GM18511 (cell line): ENCODE data around the gene EGFL7.
"Not testable (repeated sequence)": the region's sequence is repeated elsewhere in the genome, so short reads cannot be mapped to it uniquely, and the experiment has no call there.

Experiments
- ATAC-seq: cut with Tn5 transposase; IDR thresholded peaks from one replicate; pipeline ENCODE4 v1.9.1; 2021; ENCODE audit warnings: mild to moderate bottlenecking, moderate library complexity; ENCODE audit not compliant: unreplicated experiment

The EGFL7 gene

GRCh38 chr9:136696502-136696901 is 33.8 kb downstream of the EGFL7 start:
- no peak for ATAC-seq

GRCh38 chr9:136697146-136697820 is 34.6 kb downstream of the EGFL7 start:
- ATAC-seq: no peak

- no peak for ATAC-seq
These were observed 35.3 kb downstream of the EGFL7 start for GRCh38 chr9:136697821-136698526.

DNA sequence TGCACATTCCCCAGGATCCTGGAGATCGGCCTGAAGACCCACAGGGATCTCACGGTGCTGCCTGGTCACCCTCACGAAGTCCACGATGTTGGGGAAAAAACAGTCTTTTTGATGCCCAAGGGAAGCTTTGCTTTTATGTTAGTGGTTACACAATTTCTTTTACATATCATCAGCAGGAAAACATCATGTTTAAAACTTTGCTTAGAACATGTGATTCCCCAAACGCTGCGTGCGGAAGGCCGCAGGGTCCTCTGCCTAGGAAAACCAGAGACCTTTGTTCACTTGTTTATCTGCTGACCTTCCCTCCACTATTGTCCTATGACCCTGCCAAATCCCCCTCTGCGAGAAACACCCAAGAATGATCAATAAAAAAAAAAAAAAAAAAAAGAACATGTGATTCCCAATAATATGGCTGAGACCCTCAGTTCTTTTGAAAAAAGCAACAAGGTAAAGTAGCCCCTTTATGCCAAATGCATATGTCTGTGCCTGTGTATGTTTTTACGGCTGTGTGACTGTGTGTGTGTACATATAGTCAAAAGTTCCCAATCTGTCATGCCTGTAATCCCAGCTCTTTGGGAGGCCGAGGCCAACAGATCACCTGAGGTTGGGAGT is 36.0 kb downstream of the EGFL7 start:
- ATAC-seq: no peak

- ATAC-seq: no peak
These were observed 37.6 kb downstream of the EGFL7 start for GRCh38 chr9:136700304-136700703.

GRCh38 chr9:136700959-136701667 is 38.4 kb downstream of the EGFL7 start:
- peak; percentile 73 for ATAC-seq

- ATAC-seq: peak; percentile 15
These were observed 38.9 kb downstream of the EGFL7 start for GRCh38 chr9:136701668-136702053.

GRCh38 chr9:136703276-136703860 is 40.7 kb downstream of the EGFL7 start:
- ATAC-seq: no peak

GRCh38 chr9:136704741-136705140 is 42.0 kb downstream of the EGFL7 start:
- ATAC-seq: not testable (repeated sequence)

DNA sequence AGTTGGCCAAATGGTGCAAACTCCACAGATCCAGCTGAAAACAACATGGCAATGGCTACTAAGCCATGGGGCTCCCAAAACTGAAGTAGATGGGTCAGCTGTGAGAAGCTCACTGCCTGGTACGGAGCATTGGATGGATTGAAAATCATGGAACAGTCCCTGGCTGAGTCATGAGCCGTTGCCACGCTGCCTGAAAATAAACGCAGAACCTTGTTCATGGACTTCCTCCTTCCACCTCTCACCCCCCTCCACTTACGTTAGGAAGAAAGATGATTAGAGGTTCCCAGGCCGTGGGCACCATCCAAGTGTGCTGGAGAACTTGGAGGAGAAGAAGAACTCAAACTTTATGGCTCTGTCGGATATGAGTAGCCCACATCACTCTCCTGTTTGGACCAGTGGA is 42.8 kb downstream of the EGFL7 start:
- no peak for ATAC-seq

- ATAC-seq: no peak
These were observed 44.3 kb downstream of the EGFL7 start for GRCh38 chr9:136707011-136707410.

DNA sequence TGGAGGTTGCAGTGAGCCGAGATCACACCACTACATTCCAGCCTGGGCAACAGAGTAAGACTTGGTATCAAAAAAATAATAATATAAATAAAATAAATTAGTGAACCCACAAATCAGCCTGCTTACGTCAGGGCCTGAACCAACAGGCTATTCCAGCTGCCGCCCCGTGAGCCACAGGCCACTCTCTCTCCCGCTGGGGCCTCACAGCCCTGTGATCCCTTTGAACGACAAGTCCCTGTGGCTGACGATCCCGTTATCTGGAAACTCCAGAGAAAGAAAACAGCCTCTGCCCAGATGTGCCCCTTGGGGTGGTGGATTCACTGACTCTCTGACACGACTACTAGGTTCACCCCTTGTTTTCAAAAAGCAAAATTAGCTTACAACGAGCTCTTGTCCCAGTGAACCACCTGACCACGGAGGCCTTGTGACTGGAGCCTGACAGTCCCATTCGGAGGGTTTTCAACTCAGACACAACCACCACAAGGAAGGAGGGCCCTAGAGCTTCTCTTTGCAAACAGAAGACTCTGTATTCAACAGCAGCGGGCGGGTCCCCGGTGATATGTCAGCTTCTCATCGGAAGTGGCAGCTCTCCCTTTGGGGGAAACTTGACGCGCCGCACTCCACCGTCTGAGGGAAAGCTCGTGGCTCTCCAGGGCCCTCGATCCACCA is 45.3 kb downstream of the EGFL7 start:
- ATAC-seq: no peak

DNA sequence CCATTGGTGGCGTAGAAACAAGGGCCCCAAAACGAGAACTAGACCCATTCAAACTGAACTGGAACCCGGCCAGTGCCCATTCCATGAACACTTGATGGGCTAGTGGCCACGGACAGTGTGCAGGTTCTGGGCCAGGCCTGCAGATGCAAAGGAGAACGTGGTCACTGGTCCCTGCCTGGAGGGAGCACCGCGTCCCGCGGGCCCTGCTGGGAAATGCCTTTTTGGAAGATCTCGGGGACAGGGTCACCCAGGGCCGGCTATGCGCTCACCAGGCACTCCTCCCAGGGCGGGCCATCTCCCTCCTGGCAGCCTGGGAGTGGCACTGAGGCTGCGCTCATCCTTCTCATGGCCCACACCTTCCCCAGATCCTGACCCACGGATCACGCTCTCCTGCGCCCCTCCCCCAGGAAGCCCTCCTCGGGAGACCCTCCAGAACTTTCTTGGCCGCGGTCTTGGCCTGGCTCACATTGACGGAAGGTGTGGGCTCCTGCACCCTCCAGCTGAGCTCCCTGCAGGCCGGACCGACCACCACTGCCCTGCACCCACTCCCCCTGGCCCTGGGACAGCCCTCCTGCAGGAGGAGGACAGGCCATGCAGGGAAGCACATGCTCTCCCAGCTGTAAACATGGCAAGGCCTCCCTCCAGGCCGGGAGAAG is 46.9 kb downstream of the EGFL7 start:
- ATAC-seq: no peak

DNA sequence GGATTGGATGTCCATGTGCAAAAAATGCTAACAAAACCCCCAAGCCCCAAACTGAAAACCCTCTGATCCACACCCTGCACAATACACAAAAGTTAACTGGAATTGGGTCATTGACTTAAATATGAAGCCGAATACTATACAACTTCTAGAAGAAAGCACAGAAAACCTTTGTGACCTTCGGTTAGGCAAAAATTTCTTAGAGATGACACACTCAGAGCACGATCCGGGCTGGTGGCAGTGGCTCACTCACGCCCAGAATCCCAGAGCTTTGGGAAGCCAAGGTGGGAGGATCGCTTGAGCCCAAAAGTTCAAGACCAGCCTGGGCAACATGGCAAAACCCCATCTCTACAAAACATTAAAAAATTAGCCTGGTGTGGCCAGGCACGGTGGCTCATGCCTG is 47.8 kb downstream of the EGFL7 start:
- ATAC-seq: no peak

GRCh38 chr9:136711219-136711648 is 48.5 kb downstream of the EGFL7 start:
- not testable (repeated sequence) for ATAC-seq

DNA sequence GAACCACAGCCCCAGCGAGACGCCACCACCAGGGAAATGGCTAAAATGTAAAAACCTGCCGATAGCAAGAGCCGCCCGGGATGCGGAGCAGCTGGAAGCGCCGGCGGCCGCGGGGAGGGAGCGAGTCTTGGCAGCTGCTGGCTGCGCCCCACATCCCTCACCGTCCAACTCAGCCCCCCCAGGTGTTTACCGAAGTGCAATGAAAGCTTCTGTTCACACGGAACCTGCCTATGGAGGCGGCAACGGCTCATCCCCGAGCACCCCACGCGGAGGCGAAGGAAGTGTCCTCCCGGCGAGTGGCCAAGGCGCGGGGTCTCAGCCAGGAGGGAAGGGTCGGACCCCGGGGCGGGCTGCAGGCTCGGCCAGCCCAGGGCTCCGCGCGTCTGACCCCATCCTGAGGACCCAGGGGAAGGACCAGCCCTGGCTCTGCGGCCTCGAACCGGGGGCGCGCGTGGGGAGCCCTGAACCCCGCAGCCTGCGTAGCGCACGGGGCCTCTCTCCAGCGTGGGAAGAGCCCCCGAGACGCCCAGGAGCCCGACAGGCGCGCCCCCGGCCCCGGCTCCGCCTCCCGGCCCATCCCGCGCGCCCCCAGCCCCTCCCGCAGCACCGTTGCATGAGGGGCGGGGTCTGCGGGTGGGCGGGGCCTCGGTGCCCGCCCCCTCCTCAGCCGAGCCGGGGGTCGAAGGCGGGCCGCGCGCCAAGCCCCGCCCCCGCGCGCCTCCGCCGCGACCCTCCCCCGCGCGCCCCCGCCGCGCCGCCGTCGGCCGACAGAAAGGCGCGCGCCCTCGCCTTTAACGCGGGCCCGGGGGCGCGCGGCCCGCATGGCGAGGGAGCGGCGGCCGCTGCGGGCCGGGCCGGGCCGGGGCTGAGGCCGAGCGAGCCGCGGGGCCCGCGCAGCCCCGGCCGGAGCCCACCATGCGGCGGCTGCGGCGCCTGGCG is 49.3 kb downstream of the EGFL7 start, which contains the start of gene DIPK1B:
Gene DIPK1B (plus strand): TSS at position 822 of the 939 bp plus-strand sequence. CDS start 94 bp downstream, at position 916.
- ATAC-seq: no peak

- ATAC-seq: no peak
These were observed 50.2 kb downstream of the EGFL7 start for GRCh38 chr9:136712690-136713544.

GRCh38 chr9:136713550-136713949 is 50.8 kb downstream of the EGFL7 start:
- ATAC-seq: no peak
